ENCODE results near the gene NPY. TPM values are rescaled to one million over a fixed set of nuclear protein-coding genes. Genes with fewer than 3 reads are reported as not detected.

NPY gene
- polyA plus RNA-seq, 1 donor (not counting 4 experiments of a cell fraction or from before 2014, with no cell fraction given): not detected

DNA sequence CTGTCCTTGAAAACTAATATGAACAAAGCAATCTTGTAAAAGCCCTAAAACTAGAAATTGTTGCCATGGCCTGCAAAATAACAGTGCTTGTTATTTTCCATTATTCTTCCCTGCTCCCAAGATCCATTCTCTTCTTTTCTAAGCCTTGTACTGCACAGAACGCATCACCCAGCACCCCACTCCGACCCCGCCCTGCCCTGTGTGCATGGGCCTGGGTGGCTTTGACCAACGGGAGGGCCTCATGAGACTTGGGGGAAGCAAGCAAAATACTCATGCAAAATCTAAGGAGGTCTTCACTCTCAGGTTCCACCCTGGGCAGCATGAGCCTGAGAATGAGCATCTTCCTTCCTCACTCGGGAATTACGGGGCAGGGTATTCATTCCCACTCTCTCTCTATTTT, 32.4 kb downstream of the NPY start:
- dilution Hi-C loops (cut with MboI; ENCODE audit: extremely low pct_ligation_motif_present, low sequenced_read_pairs): no loop called here
- H3K4me3 ChIP-seq (ENCODE audit: control insufficient read depth in 2 of 3, extremely low read depth in 1 of 3, insufficient read depth in 2 of 3, low read depth in 1 of 3, low read length in 3 of 3): no peak overlapping the region

DNA sequence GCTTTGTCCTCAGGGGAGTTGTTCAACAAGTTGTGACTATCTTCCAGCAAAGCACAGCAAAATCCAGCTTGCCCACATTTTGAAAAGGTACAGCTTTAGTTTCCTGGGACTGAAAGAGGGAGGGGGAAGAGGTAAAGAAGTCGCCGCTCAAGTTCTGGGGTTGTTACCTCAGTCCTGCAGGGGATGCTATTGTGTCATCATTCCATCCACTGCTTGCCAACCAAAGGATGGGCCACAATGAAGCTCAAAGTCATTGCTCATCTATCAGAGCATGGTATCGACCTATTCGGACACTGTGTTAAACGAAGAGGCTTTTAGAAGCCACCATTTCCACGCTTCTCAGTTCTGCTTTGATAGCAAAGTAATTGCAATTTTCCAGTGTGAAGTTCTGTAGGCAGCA, 34.3 kb downstream of the NPY start:
- dilution Hi-C loops (cut with MboI; ENCODE audit: extremely low pct_ligation_motif_present, low sequenced_read_pairs): no loop called here
- Histone ChIP-seq H3K27me3 (ENCODE audit: control insufficient read depth, extremely low read depth, insufficient read depth, low read length) (peaks cover 4% of the 10 kb centered on the region), H3K36me3 (ENCODE audit: control insufficient read depth in 2 of 2, extremely low read depth in 1 of 2, insufficient read depth in 2 of 2, low read length in 2 of 2) (no peaks in the 10 kb centered on the region), H4K20me1 (ENCODE audit: control insufficient read depth, extremely low read depth, insufficient read depth, low read length) (no peaks in the 10 kb centered on the region), H2AFZ (ENCODE audit: control insufficient read depth, low read length) (no peak overlapping the region), H3K4me2 (ENCODE audit: control insufficient read depth, extremely low read depth, insufficient read depth, low read depth, low read length) (no peak overlapping the region), H3K9me1 (ENCODE audit: control insufficient read depth, extremely low read depth, insufficient read depth, low read length) (no peaks in the 10 kb centered on the region), H3K27ac (ENCODE audit: control insufficient read depth, insufficient read depth, low read length) (no peak overlapping the region), H3K9me3 (ENCODE audit: control insufficient read depth, low read depth, low read length) (no peaks in the 10 kb centered on the region), H3K79me2 (ENCODE audit: control insufficient read depth, insufficient read depth, low read length) (no peaks in the 10 kb centered on the region), H3K4me1 (ENCODE audit: control insufficient read depth, extremely low read depth, insufficient read depth, low read length) (no peaks in the 10 kb centered on the region), H3K9ac (ENCODE audit: control insufficient read depth, extremely low read depth, insufficient read depth, low read length) (no peak overlapping the region), H3K4me3 (ENCODE audit: control insufficient read depth in 2 of 3, extremely low read depth in 1 of 3, insufficient read depth in 2 of 3, low read depth in 1 of 3, low read length in 3 of 3) (no peak overlapping the region)
- no peak for FAIRE-seq
- DNase-seq (ENCODE audit: low read depth, low spot score): no peak
- no peak for TF ChIP-seq EZH2 (IDR thresholded peaks at IDR 0.05; ENCODE audit: low read length)
- TF ChIP-seq, protein P1, sequence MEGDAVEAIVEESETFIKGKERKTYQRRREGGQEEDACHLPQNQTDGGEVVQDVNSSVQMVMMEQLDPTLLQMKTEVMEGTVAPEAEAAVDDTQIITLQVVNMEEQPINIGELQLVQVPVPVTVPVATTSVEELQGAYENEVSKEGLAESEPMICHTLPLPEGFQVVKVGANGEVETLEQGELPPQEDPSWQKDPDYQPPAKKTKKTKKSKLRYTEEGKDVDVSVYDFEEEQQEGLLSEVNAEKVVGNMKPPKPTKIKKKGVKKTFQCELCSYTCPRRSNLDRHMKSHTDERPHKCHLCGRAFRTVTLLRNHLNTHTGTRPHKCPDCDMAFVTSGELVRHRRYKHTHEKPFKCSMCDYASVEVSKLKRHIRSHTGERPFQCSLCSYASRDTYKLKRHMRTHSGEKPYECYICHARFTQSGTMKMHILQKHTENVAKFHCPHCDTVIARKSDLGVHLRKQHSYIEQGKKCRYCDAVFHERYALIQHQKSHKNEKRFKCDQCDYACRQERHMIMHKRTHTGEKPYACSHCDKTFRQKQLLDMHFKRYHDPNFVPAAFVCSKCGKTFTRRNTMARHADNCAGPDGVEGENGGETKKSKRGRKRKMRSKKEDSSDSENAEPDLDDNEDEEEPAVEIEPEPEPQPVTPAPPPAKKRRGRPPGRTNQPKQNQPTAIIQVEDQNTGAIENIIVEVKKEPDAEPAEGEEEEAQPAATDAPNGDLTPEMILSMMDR (optimal IDR thresholded peaks at IDR 0.05 in 1 of 3, IDR thresholded peaks at IDR 0.05 in 1 of 3, conservative IDR thresholded peaks at IDR 0.05 in 1 of 3; ENCODE audit: extremely low read depth in 1 of 3, insufficient read depth in 2 of 3, low read length in 3 of 3): peak; percentile 43 to 67 (median 60)

More for the DNA sequence above, 32.4 kb downstream of the NPY start:
- H3K79me2 ChIP-seq (ENCODE audit: control insufficient read depth, insufficient read depth, low read length): no peaks in the 10 kb centered on the region
- FAIRE-seq (no peak), DNase-seq (ENCODE audit: low read depth, low spot score) (no peak)
- peaks cover 6% of the 10 kb centered on the region for H3K27me3 ChIP-seq (ENCODE audit: control insufficient read depth, extremely low read depth, insufficient read depth, low read length)
- no peak overlapping the region for H3K4me2 ChIP-seq (ENCODE audit: control insufficient read depth, extremely low read depth, insufficient read depth, low read depth, low read length)
- H2AFZ ChIP-seq (ENCODE audit: control insufficient read depth, low read length): no peak overlapping the region
- H3K4me1 ChIP-seq (ENCODE audit: control insufficient read depth, extremely low read depth, insufficient read depth, low read length): no peaks in the 10 kb centered on the region
- no peaks in the 10 kb centered on the region for H3K36me3 ChIP-seq (ENCODE audit: control insufficient read depth in 2 of 2, extremely low read depth in 1 of 2, insufficient read depth in 2 of 2, low read length in 2 of 2)
- no peaks in the 10 kb centered on the region for H3K9me1 ChIP-seq (ENCODE audit: control insufficient read depth, extremely low read depth, insufficient read depth, low read length)
- no peak overlapping the region for H3K27ac ChIP-seq (ENCODE audit: control insufficient read depth, insufficient read depth, low read length)
- no peak overlapping the region for H3K9ac ChIP-seq (ENCODE audit: control insufficient read depth, extremely low read depth, insufficient read depth, low read length)
- H4K20me1 ChIP-seq (ENCODE audit: control insufficient read depth, extremely low read depth, insufficient read depth, low read length): no peaks in the 10 kb centered on the region
- TF ChIP-seq EZH2 (IDR thresholded peaks at IDR 0.05; ENCODE audit: low read length): no peak
- TF ChIP-seq, protein P1 (optimal IDR thresholded peaks at IDR 0.05 in 1 of 3, IDR thresholded peaks at IDR 0.05 in 1 of 3, conservative IDR thresholded peaks at IDR 0.05 in 1 of 3; ENCODE audit: extremely low read depth in 1 of 3, insufficient read depth in 2 of 3, low read length in 3 of 3): no peak
- H3K9me3 ChIP-seq (ENCODE audit: control insufficient read depth, low read depth, low read length): no peaks in the 10 kb centered on the region
